OCI-LY1 (cell line): ENCODE data around the gene SPTLC3.

ENCODE experiments used
- H2AFZ ChIP-seq: fragments of 200-600 bp; sonication (generic), shearing (Covaris generic); 2 replicates; pipeline ENCODE4 v1.6.0; 2014; ENCODE audit warnings: antibody characterized with exemption, mild to moderate bottlenecking, low read length
- H3F3A ChIP-seq: fragments of 200-600 bp; sonication (generic), shearing (Covaris generic); 2 replicates; pipeline ENCODE4 v1.6.0; 2014; ENCODE audit warnings: mild to moderate bottlenecking, antibody characterized with exemption, low read length, moderate library complexity; ENCODE audit not compliant: insufficient read depth
- H3K27ac ChIP-seq: fragments of 200-600 bp; sonication (generic); 2 replicates; pipeline ENCODE4 v1.5.1; 2014; ENCODE audit warnings: low read length, mixed run types, mild to moderate bottlenecking, low read depth; ENCODE audit not compliant: poor library complexity, severe bottlenecking
- H3K27me3 ChIP-seq: fragments of 200-600 bp; sonication (generic); 2 replicates; pipeline ENCODE4 v1.6.0; 2014; ENCODE audit warnings: antibody characterized with exemption, mild to moderate bottlenecking, low read length, moderate library complexity; ENCODE audit not compliant: insufficient read depth
- H3K36me3 ChIP-seq: fragments of 200-600 bp; sonication (generic); 2 replicates; pipeline ENCODE4 v1.6.1; 2014; ENCODE audit warnings: mild to moderate bottlenecking, antibody characterized with exemption, low read length, moderate library complexity, mixed read lengths; ENCODE audit not compliant: insufficient read depth
- H3K4me1 ChIP-seq: fragments of 200-600 bp; sonication (generic); 2 replicates; pipeline ENCODE4 v1.5.1; 2014; ENCODE audit warnings: mild to moderate bottlenecking, low read length, moderate library complexity; ENCODE audit not compliant: insufficient read depth, severe bottlenecking
- H3K4me2 ChIP-seq: fragments of 200-600 bp; sonication (generic), shearing (Covaris generic); 2 replicates; pipeline ENCODE4 v1.6.1; 2014; ENCODE audit warnings: low read length
- H3K4me3 ChIP-seq: fragments of 200-600 bp; sonication (generic); 2 replicates; pipeline ENCODE4 v1.5.1; 2014; ENCODE audit warnings: low read length, low read depth, mild to moderate bottlenecking, mixed read lengths; ENCODE audit not compliant: poor library complexity, severe bottlenecking
- H3K79me2 ChIP-seq: fragments of 200-600 bp; shearing (Covaris generic); 2 replicates; pipeline ENCODE4 v1.6.1; 2016; ENCODE audit warnings: mixed run types, low read length, mixed read lengths; ENCODE audit not compliant: insufficient read depth
- H3K9ac ChIP-seq: fragments of 200-600 bp; sonication (generic), shearing (Covaris generic); 2 replicates; pipeline ENCODE4 v1.6.1; 2014; ENCODE audit warnings: mild to moderate bottlenecking, low read length, mixed read lengths
- H3K9me2 ChIP-seq: fragments of 200-600 bp; sonication (generic), shearing (Covaris generic); 2 replicates; pipeline ENCODE4 v1.6.1; 2014; ENCODE audit warnings: low read depth, mild to moderate bottlenecking, low read length, mixed read lengths
- H3K9me3 ChIP-seq: fragments of 200-600 bp; shearing (Covaris generic); 2 replicates; pipeline ENCODE4 v1.6.1; 2014; ENCODE audit warnings: low read length, mixed read lengths
- H4K20me1 ChIP-seq: fragments of 200-600 bp; sonication (generic), shearing (Covaris generic); 2 replicates; pipeline ENCODE4 v1.6.0; 2016; ENCODE audit warnings: mild to moderate bottlenecking, low read length; ENCODE audit not compliant: insufficient read depth
- EZH2 ChIP-seq: fragments of 200-600 bp; sonication (generic), shearing (Covaris generic); IDR thresholded peaks from 2 replicates; pipeline ENCODE4 v1.8.0; 2017; ENCODE audit warnings: borderline replicate concordance, mixed run types, mild to moderate bottlenecking, antibody characterized with exemption, low read length, moderate library complexity, mixed read lengths
- TF ChIP-seq, protein P1 (sequence below): fragments of 200-600 bp; sonication (generic), shearing (Covaris generic); IDR thresholded peaks from 2 replicates; pipeline ENCODE4 v1.5.1; 2017; ENCODE audit warnings: mild to moderate bottlenecking, antibody characterized with exemption, low read length, moderate library complexity, mixed read lengths

Gene SPTLC3

GRCh38 chr20:13130061-13130706 is 121.4 kb downstream of the SPTLC3 start:
- Histone ChIP-seq H3K27ac (no peak overlapping the region), H3K9me2 (no peaks in the 10 kb centered on the region), H4K20me1 (no peaks in the 10 kb centered on the region), H3F3A (no peaks in the 10 kb centered on the region), H3K4me1 (no peaks in the 10 kb centered on the region), H3K27me3 (no peaks in the 10 kb centered on the region), H3K79me2 (no peaks in the 10 kb centered on the region), H3K4me2 (no peak overlapping the region), H3K9ac (no peak overlapping the region), H3K4me3 (no peak overlapping the region), H3K36me3 (no peaks in the 10 kb centered on the region), H3K9me3 (no peaks in the 10 kb centered on the region), H2AFZ (no peak overlapping the region)
- TF ChIP-seq, protein P1, sequence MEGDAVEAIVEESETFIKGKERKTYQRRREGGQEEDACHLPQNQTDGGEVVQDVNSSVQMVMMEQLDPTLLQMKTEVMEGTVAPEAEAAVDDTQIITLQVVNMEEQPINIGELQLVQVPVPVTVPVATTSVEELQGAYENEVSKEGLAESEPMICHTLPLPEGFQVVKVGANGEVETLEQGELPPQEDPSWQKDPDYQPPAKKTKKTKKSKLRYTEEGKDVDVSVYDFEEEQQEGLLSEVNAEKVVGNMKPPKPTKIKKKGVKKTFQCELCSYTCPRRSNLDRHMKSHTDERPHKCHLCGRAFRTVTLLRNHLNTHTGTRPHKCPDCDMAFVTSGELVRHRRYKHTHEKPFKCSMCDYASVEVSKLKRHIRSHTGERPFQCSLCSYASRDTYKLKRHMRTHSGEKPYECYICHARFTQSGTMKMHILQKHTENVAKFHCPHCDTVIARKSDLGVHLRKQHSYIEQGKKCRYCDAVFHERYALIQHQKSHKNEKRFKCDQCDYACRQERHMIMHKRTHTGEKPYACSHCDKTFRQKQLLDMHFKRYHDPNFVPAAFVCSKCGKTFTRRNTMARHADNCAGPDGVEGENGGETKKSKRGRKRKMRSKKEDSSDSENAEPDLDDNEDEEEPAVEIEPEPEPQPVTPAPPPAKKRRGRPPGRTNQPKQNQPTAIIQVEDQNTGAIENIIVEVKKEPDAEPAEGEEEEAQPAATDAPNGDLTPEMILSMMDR = no peak
- no peak for TF ChIP-seq EZH2

DNA sequence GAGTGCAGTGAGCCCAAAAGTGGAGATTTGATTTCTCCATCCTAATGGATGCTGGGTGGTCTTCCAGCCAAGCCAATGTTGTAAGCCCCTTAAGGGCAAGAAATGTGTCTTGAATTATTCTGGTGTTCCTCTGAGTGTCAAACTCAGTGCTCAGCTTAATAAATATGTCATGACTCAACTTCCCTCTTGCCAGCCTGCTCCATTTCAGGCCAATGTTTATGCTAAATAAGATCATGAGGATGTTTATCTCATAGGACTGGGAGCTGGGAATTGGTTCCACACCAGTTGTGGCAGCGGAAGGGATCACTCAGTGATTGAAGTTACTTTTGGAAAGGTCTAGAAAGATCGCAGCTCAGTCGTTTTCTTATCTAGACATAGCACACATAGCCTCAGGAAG is 121.9 kb downstream of the SPTLC3 start:
- Histone ChIP-seq H3K36me3 (no peaks in the 10 kb centered on the region), H3K9me2 (no peaks in the 10 kb centered on the region), H3F3A (no peaks in the 10 kb centered on the region), H2AFZ (no peak overlapping the region), H3K9ac (no peak overlapping the region), H3K27me3 (no peaks in the 10 kb centered on the region), H3K9me3 (no peaks in the 10 kb centered on the region), H3K4me1 (no peaks in the 10 kb centered on the region), H3K4me2 (no peak overlapping the region), H3K27ac (no peak overlapping the region), H4K20me1 (no peaks in the 10 kb centered on the region), H3K4me3 (no peak overlapping the region), H3K79me2 (no peaks in the 10 kb centered on the region)
- TF ChIP-seq EZH2 = no peak
- TF ChIP-seq, protein P1 = no peak

DNA sequence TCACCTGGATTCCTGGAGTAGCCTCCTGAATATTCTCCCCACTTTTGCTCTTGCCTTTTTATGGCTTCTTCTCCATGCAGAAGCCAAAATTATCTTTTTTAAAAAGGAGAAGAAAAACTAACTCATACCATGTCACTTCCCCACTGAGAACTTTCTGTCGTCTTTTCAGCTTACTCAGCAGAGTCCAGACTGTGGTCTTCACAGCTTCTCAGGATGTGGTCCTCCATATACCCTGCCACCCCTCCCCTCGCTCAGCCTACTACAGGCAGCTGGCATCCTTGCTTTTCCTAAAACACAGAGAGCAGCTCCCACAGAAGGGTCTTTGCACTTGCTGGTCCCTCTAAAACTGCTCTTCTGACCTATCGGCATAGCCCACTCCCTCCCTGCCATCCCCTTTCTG is 122.9 kb downstream of the SPTLC3 start:
- no peak for TF ChIP-seq EZH2
- TF ChIP-seq, protein P1 = no peak

More for the DNA sequence above, 122.9 kb downstream of the SPTLC3 start:
- H3K9me2 ChIP-seq = no peaks in the 10 kb centered on the region
- H3K4me1 ChIP-seq = no peaks in the 10 kb centered on the region
- no peaks in the 10 kb centered on the region for H3K27me3 ChIP-seq
- H3F3A ChIP-seq = no peaks in the 10 kb centered on the region
- H3K36me3 ChIP-seq = no peaks in the 10 kb centered on the region
- H3K4me3 ChIP-seq = no peak overlapping the region
- no peaks in the 10 kb centered on the region for H4K20me1 ChIP-seq
- no peak overlapping the region for H3K9ac ChIP-seq
- H3K27ac ChIP-seq = no peak overlapping the region
- H3K79me2 ChIP-seq = no peaks in the 10 kb centered on the region
- no peaks in the 10 kb centered on the region for H3K9me3 ChIP-seq
- H2AFZ ChIP-seq = no peak overlapping the region
- H3K4me2 ChIP-seq = no peak overlapping the region
